ENCODE measurements around the gene PLAGL1.
"Not testable (repeated sequence)": the region's sequence is repeated elsewhere in the genome, so short reads cannot be mapped to it uniquely, and the experiment has no call there.

Gene PLAGL1

DNA sequence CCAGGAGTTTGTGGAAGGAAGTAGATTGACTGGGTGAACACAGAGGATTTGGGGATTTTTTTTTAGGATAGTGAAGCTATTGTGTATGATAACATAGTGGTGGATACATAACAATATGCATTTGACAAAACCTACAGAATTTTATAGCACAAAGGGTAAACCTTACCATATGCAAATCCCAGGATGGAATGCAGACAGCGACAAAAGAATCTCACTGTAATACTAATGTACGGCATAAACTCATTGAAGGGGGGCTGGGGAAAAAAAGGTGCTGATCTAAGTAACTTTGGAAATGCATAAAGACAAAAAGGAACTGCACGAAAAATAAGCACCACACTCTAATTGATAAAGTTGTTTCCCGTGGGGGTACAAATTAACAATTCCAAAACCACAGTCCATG, 15.2 kb upstream of the PLAGL1 start:
- no peaks in the 10 kb centered on the region for H3K4me1 Mint-ChIP-seq (ENCODE audit: low read depth)
- no peak overlapping the region for H3K27ac Mint-ChIP-seq
- no peaks in the 10 kb centered on the region for H3K9me3 Mint-ChIP-seq (ENCODE audit: low read depth)
- no peaks in the 10 kb centered on the region for H3K27me3 Mint-ChIP-seq
- no peaks in the 10 kb centered on the region for H3K36me3 Mint-ChIP-seq
- H3K4me3 Mint-ChIP-seq, result no peak overlapping the region

DNA sequence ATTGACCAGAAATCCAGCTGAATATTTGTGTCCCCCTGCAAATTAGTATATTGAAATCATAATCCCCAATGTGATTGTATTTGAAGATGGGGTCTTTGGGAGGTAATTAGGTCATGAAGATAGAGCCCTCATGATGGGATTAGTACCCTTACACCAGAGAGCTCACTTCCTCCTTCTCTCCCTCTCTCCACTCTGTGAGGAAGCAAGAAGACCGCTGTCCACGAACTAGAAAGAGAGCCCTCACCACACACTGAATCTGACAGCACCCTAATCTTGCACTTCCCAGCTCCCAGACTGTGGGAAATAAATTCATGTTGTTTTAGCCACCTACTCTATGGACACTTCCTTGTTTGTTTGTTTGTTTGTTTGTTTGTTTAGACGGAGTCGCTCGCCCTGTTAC, 11.9 kb upstream of the PLAGL1 start:
- Mint-ChIP-seq H3K4me1 (ENCODE audit: low read depth) (no peaks in the 10 kb centered on the region), H3K27ac (no peak overlapping the region), H3K4me3 (no peak overlapping the region), H3K27me3 (peaks cover 2% of the 10 kb centered on the region), H3K9me3 (ENCODE audit: low read depth) (no peaks in the 10 kb centered on the region), H3K36me3 (no peaks in the 10 kb centered on the region)

GRCh38 chr6:144017166-144018094, 9.4 kb upstream of the PLAGL1 start:
- no peaks in the 10 kb centered on the region for H3K9me3 Mint-ChIP-seq (ENCODE audit: low read depth)
- H3K27me3 Mint-ChIP-seq, result peaks cover 2% of the 10 kb centered on the region
- H3K4me1 Mint-ChIP-seq (ENCODE audit: low read depth), result no peaks in the 10 kb centered on the region
- H3K27ac Mint-ChIP-seq, result no peak overlapping the region
- no peak overlapping the region for H3K4me3 Mint-ChIP-seq
- H3K36me3 Mint-ChIP-seq, result no peaks in the 10 kb centered on the region

DNA sequence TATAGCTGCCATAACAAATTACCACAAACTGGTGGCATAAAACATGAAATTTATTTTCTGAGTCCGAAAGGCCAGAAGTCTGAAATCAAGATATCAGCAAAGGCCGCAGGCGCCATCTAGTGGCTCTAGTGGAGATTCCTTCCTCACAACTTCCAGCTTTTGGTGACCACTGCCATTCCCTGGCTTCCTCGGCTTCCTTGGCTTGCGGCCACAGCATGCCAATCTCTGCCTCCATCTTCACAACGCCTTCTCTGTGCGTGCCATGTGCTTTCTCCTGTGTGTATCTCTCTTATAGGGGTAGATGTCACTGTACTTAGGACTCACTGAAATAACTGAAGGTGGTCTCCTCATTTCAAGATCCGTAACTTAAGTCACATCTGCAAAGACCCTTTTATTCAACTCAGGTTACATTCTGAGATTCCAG, 5.4 kb upstream of the PLAGL1 start:
- H3K9me3 Mint-ChIP-seq (ENCODE audit: low read depth), result no peaks in the 10 kb centered on the region
- no peak overlapping the region for H3K4me3 Mint-ChIP-seq
- H3K4me1 Mint-ChIP-seq (ENCODE audit: low read depth), result no peaks in the 10 kb centered on the region
- peaks cover 5% of the 10 kb centered on the region for H3K27me3 Mint-ChIP-seq
- H3K27ac Mint-ChIP-seq, result no peak overlapping the region
- H3K36me3 Mint-ChIP-seq, result no peaks in the 10 kb centered on the region

- Mint-ChIP-seq H3K9me3 (ENCODE audit: low read depth) (no peaks in the 10 kb centered on the region), H3K27me3 (peaks cover 4% of the 10 kb centered on the region), H3K27ac (no peak overlapping the region), H3K4me3 (no peak overlapping the region), H3K4me1 (ENCODE audit: low read depth) (no peaks in the 10 kb centered on the region), H3K36me3 (no peaks in the 10 kb centered on the region)
Observed at GRCh38 chr6:144012534-144012933, 4.5 kb upstream of the PLAGL1 start.

- not testable (repeated sequence) for H3K36me3 Mint-ChIP-seq; H3K4me1 Mint-ChIP-seq (ENCODE audit: low read depth); H3K9me3 Mint-ChIP-seq (ENCODE audit: low read depth); H3K4me3 Mint-ChIP-seq; H3K27me3 Mint-ChIP-seq; H3K27ac Mint-ChIP-seq
Observed at GRCh38 chr6:144009628-144010027, 1.6 kb upstream of the PLAGL1 start.

DNA sequence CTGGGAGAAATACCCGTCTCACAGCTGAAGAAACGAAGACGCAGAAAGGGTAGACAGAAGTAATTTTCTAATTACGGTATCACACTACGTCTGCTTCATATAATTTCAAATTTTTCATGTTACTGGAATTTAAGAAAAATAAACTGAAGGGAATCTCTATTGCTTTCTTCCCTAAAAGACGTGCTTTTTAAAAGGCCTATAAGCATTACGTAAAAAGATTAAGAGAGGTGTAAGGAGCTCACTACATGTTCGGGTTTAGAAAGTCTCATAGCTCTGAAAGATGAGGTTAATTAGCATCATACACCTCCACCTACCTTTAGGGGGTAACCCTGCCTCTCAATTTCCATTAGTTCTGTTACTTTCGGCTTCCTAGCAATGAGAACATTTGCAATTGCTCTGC, 787 bp upstream of the PLAGL1 start:
- Mint-ChIP-seq H3K9me3 (ENCODE audit: low read depth) (no peaks in the 10 kb centered on the region), H3K4me1 (ENCODE audit: low read depth) (peaks cover 7% of the 10 kb centered on the region), H3K36me3 (no peaks in the 10 kb centered on the region), H3K27ac (no peak overlapping the region), H3K4me3 (peak overlapping the region; percentile 73), H3K27me3 (peaks cover 7% of the 10 kb centered on the region)

- H3K27me3 Mint-ChIP-seq, result peaks cover 7% of the 10 kb centered on the region
- H3K4me3 Mint-ChIP-seq, result peak overlapping the region; percentile 74
- peaks cover 7% of the 10 kb centered on the region for H3K4me1 Mint-ChIP-seq (ENCODE audit: low read depth)
- no peaks in the 10 kb centered on the region for H3K36me3 Mint-ChIP-seq
- H3K27ac Mint-ChIP-seq, result no peak overlapping the region
- no peaks in the 10 kb centered on the region for H3K9me3 Mint-ChIP-seq (ENCODE audit: low read depth)
Observed at GRCh38 chr6:144007478-144008119, 460 bp downstream of the PLAGL1 start.

GRCh38 chr6:144006736-144007477, 1.2 kb downstream of the PLAGL1 start:
- Mint-ChIP-seq H3K9me3 (ENCODE audit: low read depth) (no peaks in the 10 kb centered on the region), H3K27me3 (peaks cover 7% of the 10 kb centered on the region), H3K36me3 (peaks cover 3% of the 10 kb centered on the region), H3K4me3 (peak overlapping the region; percentile 74), H3K4me1 (ENCODE audit: low read depth) (peaks cover 7% of the 10 kb centered on the region), H3K27ac (peak overlapping the region; percentile 37)

- Mint-ChIP-seq H3K27me3 (no peaks in the 10 kb centered on the region), H3K36me3 (peaks cover 7% of the 10 kb centered on the region), H3K27ac (no peak overlapping the region), H3K4me1 (ENCODE audit: low read depth) (no peaks in the 10 kb centered on the region), H3K4me3 (no peak overlapping the region), H3K9me3 (ENCODE audit: low read depth) (no peaks in the 10 kb centered on the region)
Observed at GRCh38 chr6:143999406-143999805, 8.7 kb downstream of the PLAGL1 start.

DNA sequence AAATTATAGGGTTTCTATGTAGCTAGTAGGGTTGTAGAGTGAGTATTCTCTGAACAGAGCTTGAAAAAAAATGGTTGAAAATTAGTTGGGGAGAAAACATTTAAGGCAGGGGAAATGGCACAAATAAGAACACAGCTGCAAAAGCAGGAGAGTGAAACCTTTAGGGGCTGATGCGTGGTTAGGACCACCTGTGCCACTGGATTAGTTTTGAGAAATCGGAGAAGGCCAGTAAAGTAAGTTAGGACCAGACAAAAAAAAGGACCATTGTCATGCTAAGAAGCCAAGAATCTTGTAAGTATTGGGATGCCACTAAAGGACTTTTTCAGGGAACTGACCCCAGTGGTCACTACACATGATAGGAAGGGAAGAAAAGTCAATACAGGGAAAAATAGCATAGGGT, 9.4 kb downstream of the PLAGL1 start:
- H3K4me3 Mint-ChIP-seq, result no peak overlapping the region
- H3K27ac Mint-ChIP-seq, result no peak overlapping the region
- H3K36me3 Mint-ChIP-seq, result peaks cover 7% of the 10 kb centered on the region
- H3K27me3 Mint-ChIP-seq, result no peaks in the 10 kb centered on the region
- H3K4me1 Mint-ChIP-seq (ENCODE audit: low read depth), result no peaks in the 10 kb centered on the region
- no peaks in the 10 kb centered on the region for H3K9me3 Mint-ChIP-seq (ENCODE audit: low read depth)

DNA sequence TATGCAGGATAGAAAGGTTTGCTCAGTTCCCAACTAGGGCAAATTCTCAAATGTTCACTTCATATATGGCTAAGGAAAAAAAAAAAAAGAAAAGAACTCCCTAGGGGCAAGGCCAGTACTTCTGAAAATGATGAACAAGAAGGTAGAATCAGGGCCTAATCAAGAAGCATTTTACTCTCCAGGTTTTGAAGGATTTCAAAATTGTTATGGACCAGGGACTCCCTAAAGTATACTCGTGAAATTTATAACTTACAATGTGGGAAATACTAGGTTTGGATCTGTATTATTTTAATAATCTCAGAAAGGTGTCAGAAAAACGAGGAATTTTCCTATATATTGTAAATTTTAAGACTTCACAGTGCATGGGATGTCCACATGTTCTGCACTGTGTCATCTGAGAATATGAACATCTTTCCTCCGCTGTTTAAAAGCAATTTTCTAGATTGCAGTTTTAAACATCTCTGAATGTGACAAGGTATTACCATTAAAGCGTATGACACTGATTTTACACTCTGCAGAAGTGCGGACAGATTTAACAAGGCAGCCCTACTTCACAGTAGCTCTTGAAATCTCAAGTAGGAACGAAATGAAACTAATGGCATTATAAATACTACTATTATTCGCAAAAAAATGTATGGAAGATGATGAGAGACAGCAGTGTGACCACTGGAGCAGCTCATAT, 14.0 kb downstream of the PLAGL1 start:
- Mint-ChIP-seq H3K4me1 (ENCODE audit: low read depth) (no peaks in the 10 kb centered on the region), H3K4me3 (no peak overlapping the region), H3K27ac (no peak overlapping the region), H3K36me3 (peaks cover 7% of the 10 kb centered on the region), H3K9me3 (ENCODE audit: low read depth) (peaks cover 5% of the 10 kb centered on the region), H3K27me3 (peaks cover 3% of the 10 kb centered on the region)

GRCh38 chr6:143992285-143992684, 15.8 kb downstream of the PLAGL1 start:
- H3K4me1 Mint-ChIP-seq (ENCODE audit: low read depth), result no peaks in the 10 kb centered on the region
- peaks cover 3% of the 10 kb centered on the region for H3K36me3 Mint-ChIP-seq
- H3K4me3 Mint-ChIP-seq, result no peak overlapping the region
- H3K9me3 Mint-ChIP-seq (ENCODE audit: low read depth), result peaks cover 7% of the 10 kb centered on the region
- H3K27ac Mint-ChIP-seq, result no peak overlapping the region
- H3K27me3 Mint-ChIP-seq, result peaks cover 5% of the 10 kb centered on the region

DNA sequence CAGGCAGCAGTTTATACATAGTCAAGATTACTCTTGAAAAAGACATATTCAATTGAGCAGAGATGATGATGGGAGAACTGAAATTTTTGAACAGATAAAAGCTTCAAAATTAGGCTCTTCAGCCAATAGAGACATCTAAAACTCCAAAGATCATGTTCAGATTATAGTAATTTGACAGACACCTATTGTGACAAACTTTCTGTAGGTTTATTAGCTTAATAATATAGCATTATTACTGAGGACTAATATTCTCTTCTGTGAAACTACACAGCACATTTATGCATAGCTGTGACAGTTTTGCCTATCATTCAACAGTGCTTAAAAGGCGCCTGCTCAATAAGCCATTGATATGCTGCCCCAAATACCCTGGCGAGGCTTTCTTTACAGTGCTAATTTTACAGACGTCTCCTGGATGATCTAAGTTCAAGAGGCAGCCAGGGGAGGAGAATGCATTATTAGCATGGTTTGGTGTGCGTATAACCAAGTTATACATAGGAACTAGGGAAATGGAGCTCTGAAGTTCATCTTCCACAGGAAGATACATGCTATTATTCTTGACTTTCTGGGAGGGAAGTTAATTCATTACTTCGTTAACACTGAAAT, 21.5 kb downstream of the PLAGL1 start:
- Mint-ChIP-seq H3K27ac (no peak overlapping the region), H3K36me3 (no peaks in the 10 kb centered on the region), H3K4me1 (ENCODE audit: low read depth) (no peaks in the 10 kb centered on the region), H3K27me3 (peaks cover 3% of the 10 kb centered on the region), H3K4me3 (no peak overlapping the region), H3K9me3 (ENCODE audit: low read depth) (peaks cover 3% of the 10 kb centered on the region)

Data from activated naive CD8-positive, alpha-beta T cell (primary cell).